Measurements from ENCODE around the gene JTB.

- TF ChIP-seq CTCF (conservative IDR thresholded peaks at IDR 0.05; ENCODE audit: low read depth, low read length) (no peak), MAFK (IDR thresholded peaks at IDR 0.05; ENCODE audit: low read depth, low read length) (no peak), MAZ (IDR thresholded peaks at IDR 0.05; ENCODE audit: borderline replicate concordance, low read depth, low read length) (no peak), ELK1 (IDR thresholded peaks at IDR 0.05; ENCODE audit: borderline replicate concordance, low read depth, low read length) (no peak), USF2 (IDR thresholded peaks at IDR 0.05; ENCODE audit: low read depth, low read length) (no peak), POLR2A (IDR thresholded peaks at IDR 0.05; ENCODE audit: low read depth, low read length) (no peak), MXI1 (IDR thresholded peaks at IDR 0.05; ENCODE audit: borderline replicate concordance, low read depth, low read length) (no peak), SMC3 (IDR thresholded peaks at IDR 0.05; ENCODE audit: low read depth, low read length) (no peak), CEBPB (IDR thresholded peaks at IDR 0.05; ENCODE audit: low read depth, low read length) (no peak), RFX5 (IDR thresholded peaks at IDR 0.05; ENCODE audit: low read depth, low read length) (no peak), RAD21 (IDR thresholded peaks at IDR 0.05; ENCODE audit: low read length) (no peak), FOS (IDR thresholded peaks at IDR 0.05; ENCODE audit: low read depth, low read length) (no peak), BHLHE40 (IDR thresholded peaks at IDR 0.05; ENCODE audit: low read depth, low read length) (no peak), RCOR1 (IDR thresholded peaks at IDR 0.05; ENCODE audit: insufficient replicate concordance, low read length) (no peak)
Observed at GRCh38 chr1:153933430-153933829, 44.0 kb downstream of the JTB start.
